OCI-LY7 (cell line): ENCODE data around the gene XIAP.

Experiments used
- EZH2phosphoT487 ChIP-seq: fragments of 200-600 bp; sonication (generic); IDR thresholded peaks from 2 replicates; pipeline ENCODE4 v1.6.1; 2018; ENCODE audit warnings: low read depth, borderline replicate concordance, mild to moderate bottlenecking, mixed run types, antibody characterized with exemption, low read length, moderate library complexity, mixed read lengths
- TF ChIP-seq, protein P1 (sequence below): fragments of 200-600 bp; sonication (generic); conservative IDR thresholded peaks from 2 replicates; pipeline ENCODE4 v1.5.1; 2014; ENCODE audit warnings: mild to moderate bottlenecking, antibody characterized with exemption, low read length, moderate library complexity, mixed read lengths

DNA sequence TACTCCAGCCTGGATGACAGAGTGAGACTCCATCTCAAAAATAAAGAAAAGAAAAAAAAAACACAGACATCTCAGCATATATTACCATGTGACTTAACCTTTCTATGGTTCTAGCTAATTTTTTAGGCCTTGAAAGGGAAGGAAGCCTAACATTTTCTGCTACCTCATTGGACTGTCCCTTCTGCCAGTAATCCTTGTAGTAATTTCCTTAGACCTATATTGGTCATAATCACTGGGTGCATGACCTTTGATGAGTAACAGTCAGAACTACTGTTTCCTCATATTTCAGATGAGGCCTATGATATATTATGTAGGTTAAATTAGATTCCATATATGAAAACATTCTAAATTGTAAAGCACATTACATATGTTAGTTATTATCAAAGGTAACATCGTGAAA, 9.6 kb downstream of the XIAP start:
- TF ChIP-seq, protein P1, sequence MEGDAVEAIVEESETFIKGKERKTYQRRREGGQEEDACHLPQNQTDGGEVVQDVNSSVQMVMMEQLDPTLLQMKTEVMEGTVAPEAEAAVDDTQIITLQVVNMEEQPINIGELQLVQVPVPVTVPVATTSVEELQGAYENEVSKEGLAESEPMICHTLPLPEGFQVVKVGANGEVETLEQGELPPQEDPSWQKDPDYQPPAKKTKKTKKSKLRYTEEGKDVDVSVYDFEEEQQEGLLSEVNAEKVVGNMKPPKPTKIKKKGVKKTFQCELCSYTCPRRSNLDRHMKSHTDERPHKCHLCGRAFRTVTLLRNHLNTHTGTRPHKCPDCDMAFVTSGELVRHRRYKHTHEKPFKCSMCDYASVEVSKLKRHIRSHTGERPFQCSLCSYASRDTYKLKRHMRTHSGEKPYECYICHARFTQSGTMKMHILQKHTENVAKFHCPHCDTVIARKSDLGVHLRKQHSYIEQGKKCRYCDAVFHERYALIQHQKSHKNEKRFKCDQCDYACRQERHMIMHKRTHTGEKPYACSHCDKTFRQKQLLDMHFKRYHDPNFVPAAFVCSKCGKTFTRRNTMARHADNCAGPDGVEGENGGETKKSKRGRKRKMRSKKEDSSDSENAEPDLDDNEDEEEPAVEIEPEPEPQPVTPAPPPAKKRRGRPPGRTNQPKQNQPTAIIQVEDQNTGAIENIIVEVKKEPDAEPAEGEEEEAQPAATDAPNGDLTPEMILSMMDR, result no peak
- TF ChIP-seq EZH2phosphoT487, result no peak
